ENCODE measurements around the gene MPP2. TPM values are rescaled to one million over a fixed set of nuclear protein-coding genes. Genes with fewer than 3 reads are reported as not detected.

The MPP2 gene
- total and polyA plus RNA-seq, 2 donors (not counting 3 experiments of a cell fraction or from before 2014, with no cell fraction given): 1.4 to 1.6 TPM

GRCh38 chr17:43830510-43831140, 76.7 kb downstream of the MPP2 start:
- no peak for FAIRE-seq
- ChIA-PET CTCF (interaction anchor here (1.8 to 5.8 kb wide), 2 partner anchors 10 to 16 kb away, joined by 8 to 28 read pairs; partner anchors contain the start of gene CD300LG), POLR2A (no interaction called here)
- no peaks in the 10 kb centered on the region for H3K9me1 ChIP-seq (replicated peaks; ENCODE audit: control insufficient read depth, extremely low read depth, insufficient read depth, low read length)
- no TSS peak for BruUV-seq (replicated peaks)
- H2AFZ ChIP-seq (ENCODE audit: low read depth, low read length): no peak overlapping the region
- H3K9me3 ChIP-seq (replicated peaks; ENCODE audit: control insufficient read depth, insufficient read depth, low read length): no peaks in the 10 kb centered on the region
- intact Hi-C loops (cut with micrococcal nuclease): no loop called here
- H4K20me1 ChIP-seq (replicated peaks; ENCODE audit: control insufficient read depth, extremely low read depth, insufficient read depth, low read length): no peaks in the 10 kb centered on the region
- dilution Hi-C loops (cut with MboI; ENCODE audit: extremely low pct_ligation_motif_present, low sequenced_read_pairs): no loop called here
- no peak overlapping the region for H3K4me3 ChIP-seq (replicated peaks in 1 of 3; ENCODE audit: insufficient read depth in 1 of 3, low read depth in 1 of 3, low read length in 3 of 3)
- H3K27ac ChIP-seq (ENCODE audit: insufficient read depth, low read depth, low read length): no peak overlapping the region
- H3K79me2 ChIP-seq (ENCODE audit: control insufficient read depth, insufficient read depth, low read length): no peaks in the 10 kb centered on the region
- no peak overlapping the region for H3K9ac ChIP-seq (replicated peaks; ENCODE audit: extremely low read depth, insufficient read depth, low read length)
- peaks cover 0 to 2% of the 10 kb centered on the region in 2 experiments for H3K36me3 ChIP-seq (ENCODE audit: control insufficient read depth in 2 of 2, extremely low read depth in 1 of 2, insufficient read depth in 2 of 2, low read length in 2 of 2)
- no peak for DNase-seq (ENCODE audit: low read depth, low spot score)
- peaks cover 2% of the 10 kb centered on the region for H3K4me1 ChIP-seq (ENCODE audit: control insufficient read depth, extremely low read depth, insufficient read depth, low read length)
- no peak overlapping the region for H3K4me2 ChIP-seq (ENCODE audit: insufficient read depth, low read length)
- TF ChIP-seq, protein P1, sequence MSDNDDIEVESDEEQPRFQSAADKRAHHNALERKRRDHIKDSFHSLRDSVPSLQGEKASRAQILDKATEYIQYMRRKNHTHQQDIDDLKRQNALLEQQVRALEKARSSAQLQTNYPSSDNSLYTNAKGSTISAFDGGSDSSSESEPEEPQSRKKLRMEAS (IDR thresholded peaks at IDR 0.05; ENCODE audit: insufficient read depth, insufficient read length): no peak
- TF ChIP-seq POLR2AphosphoS5 (IDR thresholded peaks at IDR 0.05; ENCODE audit: insufficient read depth, low read depth, low read length): no peak
- no peak for TF ChIP-seq POLR2A (IDR thresholded peaks at IDR 0.05; ENCODE audit: low read depth, low read length)
- TF ChIP-seq, protein P2, sequence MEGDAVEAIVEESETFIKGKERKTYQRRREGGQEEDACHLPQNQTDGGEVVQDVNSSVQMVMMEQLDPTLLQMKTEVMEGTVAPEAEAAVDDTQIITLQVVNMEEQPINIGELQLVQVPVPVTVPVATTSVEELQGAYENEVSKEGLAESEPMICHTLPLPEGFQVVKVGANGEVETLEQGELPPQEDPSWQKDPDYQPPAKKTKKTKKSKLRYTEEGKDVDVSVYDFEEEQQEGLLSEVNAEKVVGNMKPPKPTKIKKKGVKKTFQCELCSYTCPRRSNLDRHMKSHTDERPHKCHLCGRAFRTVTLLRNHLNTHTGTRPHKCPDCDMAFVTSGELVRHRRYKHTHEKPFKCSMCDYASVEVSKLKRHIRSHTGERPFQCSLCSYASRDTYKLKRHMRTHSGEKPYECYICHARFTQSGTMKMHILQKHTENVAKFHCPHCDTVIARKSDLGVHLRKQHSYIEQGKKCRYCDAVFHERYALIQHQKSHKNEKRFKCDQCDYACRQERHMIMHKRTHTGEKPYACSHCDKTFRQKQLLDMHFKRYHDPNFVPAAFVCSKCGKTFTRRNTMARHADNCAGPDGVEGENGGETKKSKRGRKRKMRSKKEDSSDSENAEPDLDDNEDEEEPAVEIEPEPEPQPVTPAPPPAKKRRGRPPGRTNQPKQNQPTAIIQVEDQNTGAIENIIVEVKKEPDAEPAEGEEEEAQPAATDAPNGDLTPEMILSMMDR (IDR thresholded peaks at IDR 0.05; ENCODE audit: extremely low read depth in 1 of 2, insufficient read depth in 1 of 2, low read depth in 1 of 2, low read length in 2 of 2): no peak
- TF ChIP-seq JUN (IDR thresholded peaks at IDR 0.05; ENCODE audit: borderline replicate concordance, insufficient read depth, insufficient read length, low read depth): no peak
- TF ChIP-seq EZH2 (IDR thresholded peaks at IDR 0.05; ENCODE audit: borderline replicate concordance, low read depth, low read length, severe bottlenecking): no peak
- no peak for TF ChIP-seq FOS (IDR thresholded peaks at IDR 0.05; ENCODE audit: borderline replicate concordance, insufficient read depth, low read length)
- no peaks in the 10 kb centered on the region for H3K27me3 ChIP-seq (ENCODE audit: control insufficient read depth in 2 of 2, insufficient read depth in 2 of 2, low read length in 2 of 2)
